ACHN (cell line): ENCODE measurements around the gene PHLDB2.

ENCODE experiments used
- DNase-seq: peaks from one replicate; pipeline ENCODE4 v3.0.0-alpha.2; 2015
- in situ Hi-C: cut with HindIII; loops from 2 replicates; pipeline ENCODE4 v1.10.0; 2017; ENCODE audit warnings: low sequenced_read_pairs, low pct_ligation_motif_present, low pct_unique_long_range_greater_than_20kb

The PHLDB2 gene

GRCh38 chr3:111846717-111847116 lies 12.3 kb upstream of the PHLDB2 start:
- peak; percentile 43 for DNase-seq
- in situ Hi-C loops, result no loop called here

GRCh38 chr3:111848283-111848682 lies 10.8 kb upstream of the PHLDB2 start:
- no peak for DNase-seq
- in situ Hi-C loops, result no loop called here

- in situ Hi-C loops, result no loop called here
- no peak for DNase-seq
Measured at GRCh38 chr3:111848778-111849177, 10.3 kb upstream of the PHLDB2 start.

GRCh38 chr3:111850537-111850936 lies 8.5 kb upstream of the PHLDB2 start:
- in situ Hi-C loops, result no loop called here
- DNase-seq, result no peak

- in situ Hi-C loops, result no loop called here
- DNase-seq, result no peak
Measured at GRCh38 chr3:111851511-111851954, 7.5 kb upstream of the PHLDB2 start.

- in situ Hi-C loops, result no loop called here
- DNase-seq, result no peak
Measured at GRCh38 chr3:111852540-111852939, 6.5 kb upstream of the PHLDB2 start.

GRCh38 chr3:111853068-111853467 lies 6.0 kb upstream of the PHLDB2 start:
- in situ Hi-C loops, result no loop called here
- no peak for DNase-seq

GRCh38 chr3:111854990-111855389 lies 4.1 kb upstream of the PHLDB2 start:
- in situ Hi-C loops, result no loop called here
- no peak for DNase-seq

GRCh38 chr3:111856501-111856900 lies 2.6 kb upstream of the PHLDB2 start:
- in situ Hi-C loops, result no loop called here
- no peak for DNase-seq

GRCh38 chr3:111857474-111857873 lies 1.6 kb upstream of the PHLDB2 start:
- DNase-seq, result no peak
- in situ Hi-C loops, result no loop called here

GRCh38 chr3:111858642-111859041 lies 423 bp upstream of the PHLDB2 start:
- peak; percentile 22 for DNase-seq
- in situ Hi-C loops, result no loop called here

GRCh38 chr3:111859974-111860859 lies 1.2 kb downstream of the PHLDB2 start:
- peak; percentile 87 for DNase-seq
- in situ Hi-C loops, result no loop called here

- peak; percentile 8 for DNase-seq
- in situ Hi-C loops, result no loop called here
Measured at GRCh38 chr3:111861391-111861790, 2.3 kb downstream of the PHLDB2 start.

GRCh38 chr3:111862415-111862814 lies 3.4 kb downstream of the PHLDB2 start:
- in situ Hi-C loops, result no loop called here
- no peak for DNase-seq

GRCh38 chr3:111862974-111863373 lies 3.9 kb downstream of the PHLDB2 start:
- in situ Hi-C loops, result no loop called here

GRCh38 chr3:111863942-111864694 lies 5.1 kb downstream of the PHLDB2 start:
- no peak for DNase-seq
- in situ Hi-C loops, result no loop called here

More at GRCh38 chr3:111862974-111863373, 3.9 kb downstream of the PHLDB2 start:
- DNase-seq, result no peak

GRCh38 chr3:111864821-111865656 lies 6.0 kb downstream of the PHLDB2 start:
- in situ Hi-C loops, result no loop called here
- peak; percentile 34 for DNase-seq

- in situ Hi-C loops, result no loop called here
- no peak for DNase-seq
Measured at GRCh38 chr3:111867889-111868426, 8.9 kb downstream of the PHLDB2 start.

- no peak for DNase-seq
- in situ Hi-C loops, result no loop called here
Measured at GRCh38 chr3:111870620-111871019, 11.6 kb downstream of the PHLDB2 start.
